ENCODE measurements around the gene CHERP.
A peak's percentile ranks its signal among the peaks of the same experiment; 100 is the strongest.
"Not testable (repeated sequence)": the region's sequence is repeated elsewhere in the genome, so short reads cannot be mapped to it uniquely, and the experiment has no call there.

CHERP gene

DNA sequence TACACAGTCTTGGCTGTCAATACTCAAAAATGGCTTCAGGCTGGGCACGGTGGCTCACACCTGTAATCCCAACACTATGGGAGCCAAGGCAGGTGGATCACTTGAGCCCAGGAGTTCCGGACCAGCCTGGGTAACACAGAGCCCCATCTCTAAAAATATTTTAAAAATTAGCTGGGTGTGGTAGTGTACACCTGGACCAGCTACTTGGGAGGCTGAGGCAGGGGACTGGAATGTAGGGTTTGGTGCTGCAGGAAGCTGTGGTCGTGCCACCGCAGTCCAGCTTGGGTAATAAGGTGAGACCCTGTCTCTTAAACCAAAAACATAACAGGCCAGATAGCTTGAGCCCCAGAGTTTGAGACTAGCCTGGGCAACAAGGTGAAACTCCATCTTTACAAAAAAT, 6.7 kb upstream of the CHERP start:
- TF ChIP-seq, protein P1, sequence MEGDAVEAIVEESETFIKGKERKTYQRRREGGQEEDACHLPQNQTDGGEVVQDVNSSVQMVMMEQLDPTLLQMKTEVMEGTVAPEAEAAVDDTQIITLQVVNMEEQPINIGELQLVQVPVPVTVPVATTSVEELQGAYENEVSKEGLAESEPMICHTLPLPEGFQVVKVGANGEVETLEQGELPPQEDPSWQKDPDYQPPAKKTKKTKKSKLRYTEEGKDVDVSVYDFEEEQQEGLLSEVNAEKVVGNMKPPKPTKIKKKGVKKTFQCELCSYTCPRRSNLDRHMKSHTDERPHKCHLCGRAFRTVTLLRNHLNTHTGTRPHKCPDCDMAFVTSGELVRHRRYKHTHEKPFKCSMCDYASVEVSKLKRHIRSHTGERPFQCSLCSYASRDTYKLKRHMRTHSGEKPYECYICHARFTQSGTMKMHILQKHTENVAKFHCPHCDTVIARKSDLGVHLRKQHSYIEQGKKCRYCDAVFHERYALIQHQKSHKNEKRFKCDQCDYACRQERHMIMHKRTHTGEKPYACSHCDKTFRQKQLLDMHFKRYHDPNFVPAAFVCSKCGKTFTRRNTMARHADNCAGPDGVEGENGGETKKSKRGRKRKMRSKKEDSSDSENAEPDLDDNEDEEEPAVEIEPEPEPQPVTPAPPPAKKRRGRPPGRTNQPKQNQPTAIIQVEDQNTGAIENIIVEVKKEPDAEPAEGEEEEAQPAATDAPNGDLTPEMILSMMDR (IDR thresholded peaks at IDR 0.05; ENCODE audit: insufficient read depth, low read length, missing control alignments): no peak
- ChIA-PET CTCF (no interaction called here), POLR2A (no interaction called here)
- DNase-seq (ENCODE audit: low read depth, low spot score): no peak
- no peak overlapping the region for H3K4me3 ChIP-seq (ENCODE audit: low read depth, low read length)

DNA sequence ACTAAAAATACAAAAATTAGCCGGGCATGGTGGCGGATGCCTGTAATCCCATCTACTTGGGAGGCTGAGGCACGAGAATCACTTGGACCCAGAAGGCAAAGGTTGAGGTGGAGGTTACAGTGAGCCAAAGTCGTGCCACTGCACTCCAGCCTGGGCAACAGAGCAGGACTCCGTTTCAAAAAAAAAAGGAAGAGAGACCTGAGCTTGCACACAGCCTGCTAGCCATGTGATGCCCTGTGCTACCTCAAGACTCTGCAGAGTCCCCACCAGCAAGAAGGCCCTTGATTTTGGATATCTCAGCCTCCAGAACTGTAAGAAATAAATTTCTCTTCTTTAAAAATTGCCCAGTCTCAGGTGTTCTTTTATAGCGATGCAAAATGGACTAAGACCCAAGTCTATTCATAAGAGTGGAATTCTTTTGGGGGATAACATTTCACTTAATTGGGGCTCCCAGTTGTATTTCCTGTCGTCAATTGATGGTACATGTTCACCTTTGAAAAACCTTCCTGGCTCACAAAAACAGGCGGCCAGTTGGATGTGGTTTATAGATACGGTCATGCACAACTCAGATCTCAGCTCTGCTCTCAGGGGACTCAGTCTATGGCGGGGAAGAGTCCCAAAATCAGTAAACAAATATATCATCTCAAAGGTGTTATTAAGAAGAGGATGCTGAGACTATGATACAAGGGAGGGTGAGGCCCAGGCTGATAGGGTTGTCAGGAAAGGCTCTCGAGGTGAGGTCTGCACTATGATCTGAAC, 2.4 kb upstream of the CHERP start:
- POLR2A ChIA-PET: no interaction called here
- DNase-seq (ENCODE audit: low read depth, low spot score): no peak
- CTCF ChIA-PET: no interaction called here
- TF ChIP-seq, protein P1 (IDR thresholded peaks at IDR 0.05; ENCODE audit: insufficient read depth, low read length, missing control alignments): no peak
- H3K4me3 ChIP-seq (ENCODE audit: low read depth, low read length): no peak overlapping the region

DNA sequence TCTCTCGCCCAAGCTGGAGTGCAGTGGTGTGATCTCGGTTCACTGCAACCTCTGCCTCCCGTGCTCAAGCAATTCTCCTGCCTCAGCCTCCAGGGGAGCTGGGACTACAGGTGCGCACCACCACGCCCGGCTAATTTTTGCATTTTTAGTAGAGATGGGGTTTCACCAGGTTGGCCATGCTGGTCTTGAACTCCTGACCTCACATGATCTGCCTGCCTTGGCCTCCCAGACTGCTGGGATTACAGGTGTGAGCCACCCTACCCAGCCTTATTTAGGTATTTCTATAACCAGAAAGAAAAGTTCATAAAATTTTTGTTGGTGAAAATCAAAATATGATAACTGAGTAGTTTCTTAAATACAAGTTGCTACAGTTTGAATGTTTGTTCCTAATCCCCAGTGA, 1.5 kb upstream of the CHERP start:
- POLR2A ChIA-PET; DNase-seq (ENCODE audit: low read depth, low spot score): not testable (repeated sequence)
- peak overlapping the region; percentile 18; the same call in 1 of the 2 replicates for H3K4me3 ChIP-seq (ENCODE audit: low read depth, low read length)
- CTCF ChIA-PET: interaction anchor here (0.7 kb wide), 1 partner anchor 38 kb away, joined by 3 read pairs; no protein-coding TSS in a partner anchor

DNA sequence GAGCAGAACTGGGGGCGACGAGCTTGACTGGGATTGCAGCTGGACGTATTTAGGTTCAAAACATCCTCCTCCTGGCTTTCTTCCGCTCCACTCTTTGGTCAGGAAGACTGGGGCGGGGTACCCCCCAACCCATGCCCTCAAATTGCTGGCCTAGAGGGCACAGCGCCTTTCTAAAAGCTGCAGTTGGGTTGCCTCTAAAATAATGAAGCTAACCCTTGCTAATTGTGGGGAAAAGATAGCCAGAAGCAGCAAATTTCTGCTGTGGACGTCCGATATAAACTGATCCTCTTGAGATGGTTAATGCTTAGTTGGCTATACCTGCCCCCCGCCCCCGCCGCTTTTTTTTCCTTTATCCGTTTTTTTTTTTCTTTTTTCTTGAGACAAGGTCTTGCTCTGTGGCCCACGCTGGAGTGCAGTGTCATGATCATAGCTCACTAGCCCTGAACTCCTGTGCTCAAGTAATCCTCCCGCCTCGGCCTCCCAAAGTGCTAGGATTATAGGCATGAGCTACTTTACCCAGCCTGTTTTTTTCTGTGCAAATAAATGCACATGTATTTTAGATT, 754 bp upstream of the CHERP start:
- TF ChIP-seq, protein P1 (IDR thresholded peaks at IDR 0.05; ENCODE audit: insufficient read depth, low read length, missing control alignments): no peak
- ChIA-PET POLR2A (interaction anchor here (0.6 to 0.8 kb wide), 2 partner anchors 10 to 42 kb away, joined by 3 read pairs; no protein-coding TSS in a partner anchor), CTCF (interaction anchor here (0.7 kb wide), 1 partner anchor 39 kb away, joined by 3 read pairs; no protein-coding TSS in a partner anchor)
- DNase-seq (ENCODE audit: low read depth, low spot score): no peak
- H3K4me3 ChIP-seq (ENCODE audit: low read depth, low read length): peak overlapping the region; percentile 69

DNA sequence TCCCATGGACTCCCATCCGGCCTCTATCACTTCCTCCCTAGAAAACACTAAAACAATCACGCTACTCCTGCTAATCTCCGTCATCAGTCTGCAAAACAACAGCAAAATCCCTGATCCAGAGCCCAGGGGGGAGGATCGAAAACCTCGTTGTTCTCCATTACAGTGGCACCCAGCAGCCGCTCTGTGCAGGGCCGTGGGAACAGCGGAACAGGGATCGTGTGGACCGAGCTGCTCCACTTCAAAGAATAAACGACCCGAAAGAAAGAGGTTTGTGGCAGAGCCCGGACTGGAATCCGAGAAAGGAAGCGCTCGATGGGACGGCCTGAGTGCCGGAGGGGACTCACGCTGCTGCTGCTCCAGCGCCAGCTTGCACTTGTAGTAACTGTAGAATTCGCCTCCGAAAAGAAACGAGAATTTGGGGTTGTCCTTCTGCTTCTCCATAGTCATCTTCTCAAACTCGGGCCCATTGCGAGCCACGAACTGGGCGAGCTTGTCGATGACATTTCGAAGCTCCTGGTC, 652 bp downstream of the CHERP start:
- DNase-seq (ENCODE audit: low read depth, low spot score): no peak
- TF ChIP-seq, protein P1 (IDR thresholded peaks at IDR 0.05; ENCODE audit: insufficient read depth, low read length, missing control alignments): no peak
- CTCF ChIA-PET: interaction anchor here (1.4 kb wide), 1 partner anchor 14 kb away, joined by 3 read pairs; no protein-coding TSS in a partner anchor
- peak overlapping the region; percentile 69 for H3K4me3 ChIP-seq (ENCODE audit: low read depth, low read length)
- POLR2A ChIA-PET: no interaction called here

DNA sequence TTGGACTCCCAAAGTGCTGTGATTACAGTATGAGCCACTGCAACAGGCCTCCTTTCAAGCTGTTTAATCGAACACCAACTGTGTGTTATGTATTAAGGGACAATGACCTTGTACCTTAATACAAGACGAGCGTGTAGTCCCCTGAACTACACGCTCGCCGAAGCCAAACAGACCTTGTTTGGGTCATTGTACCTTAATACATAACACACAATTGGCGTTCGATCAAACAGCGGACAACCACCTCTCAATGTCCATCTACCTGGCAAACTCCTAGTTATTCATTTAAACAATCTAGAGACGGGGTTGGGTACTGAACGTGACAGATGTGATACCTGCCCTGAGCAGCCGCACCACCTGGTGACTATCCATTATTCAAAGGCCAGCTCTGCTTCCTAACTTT, 1.3 kb downstream of the CHERP start:
- POLR2A ChIA-PET: no interaction called here
- DNase-seq (ENCODE audit: low read depth, low spot score): no peak
- H3K4me3 ChIP-seq (ENCODE audit: low read depth, low read length): peak overlapping the region; percentile 69
- CTCF ChIA-PET: interaction anchor here (1.4 kb wide), 2 partner anchors 12 to 13 kb away, joined by 3 to 4 read pairs; no protein-coding TSS in a partner anchor
- TF ChIP-seq, protein P1 (IDR thresholded peaks at IDR 0.05; ENCODE audit: insufficient read depth, low read length, missing control alignments): no peak

Measured in AG04449 (cell line).